Activated CD4-positive, alpha-beta T cell treated with anti-CD3 and anti-CD28 coated beads for 24 hours (primary cell): ENCODE data around the gene SDF2L1.
"Not testable (repeated sequence)": the region's sequence is repeated elsewhere in the genome, so short reads cannot be mapped to it uniquely, and the experiment has no call there.

Source experiments
- DNase-seq, 2 donors: peaks; one replicate each; pipeline ENCODE4 v3.0.0-alpha.2; 2020; ENCODE audit warnings: low read depth in 2 of 2

Gene SDF2L1

GRCh38 chr22:21661991-21662390, 19.9 kb downstream of the SDF2L1 start:
- no peak for DNase-seq

GRCh38 chr22:21663738-21664137, 21.6 kb downstream of the SDF2L1 start:
- DNase-seq: no peak

GRCh38 chr22:21665047-21665851, 23.1 kb downstream of the SDF2L1 start:
- no peak for DNase-seq

- no peak for DNase-seq
Observed at GRCh38 chr22:21666786-21667185, 24.7 kb downstream of the SDF2L1 start.

- DNase-seq: no peak
Observed at GRCh38 chr22:21669026-21669425, 26.9 kb downstream of the SDF2L1 start.

GRCh38 chr22:21672107-21672629, 30.1 kb downstream of the SDF2L1 start:
- no peak for DNase-seq

GRCh38 chr22:21673534-21674321, 31.6 kb downstream of the SDF2L1 start:
- DNase-seq: no peak

- no peak for DNase-seq
Observed at GRCh38 chr22:21674638-21675245, 32.6 kb downstream of the SDF2L1 start.

GRCh38 chr22:21677606-21678443, 35.7 kb downstream of the SDF2L1 start:
- DNase-seq: no peak

GRCh38 chr22:21678842-21679241, 36.7 kb downstream of the SDF2L1 start:
- not testable (repeated sequence) for DNase-seq

GRCh38 chr22:21679383-21679782, 37.3 kb downstream of the SDF2L1 start:
- no peak for DNase-seq

GRCh38 chr22:21680830-21681565, 38.9 kb downstream of the SDF2L1 start:
- DNase-seq: no peak

GRCh38 chr22:21681566-21682370, 39.7 kb downstream of the SDF2L1 start:
- no peak for DNase-seq

- DNase-seq: no peak
Observed at GRCh38 chr22:21682385-21683175, 40.5 kb downstream of the SDF2L1 start.

GRCh38 chr22:21683401-21683811, 41.3 kb downstream of the SDF2L1 start:
- no peak for DNase-seq

GRCh38 chr22:21684492-21685163, 42.5 kb downstream of the SDF2L1 start:
- no peak for DNase-seq

- no peak for DNase-seq
Observed at GRCh38 chr22:21685164-21685513, 43.0 kb downstream of the SDF2L1 start.

- no peak for DNase-seq
Observed at GRCh38 chr22:21686193-21686608, 44.1 kb downstream of the SDF2L1 start.
